GM18519 (cell line): ENCODE data around the gene OS9.
"Not testable (repeated sequence)": the region's sequence is repeated elsewhere in the genome, so short reads cannot be mapped to it uniquely, and the experiment has no call there.

ENCODE experiments used
- ATAC-seq: cut with Tn5 transposase; IDR thresholded peaks from one replicate; pipeline ENCODE4 v1.9.1; 2021; ENCODE audit warnings: mild to moderate bottlenecking, moderate library complexity; ENCODE audit not compliant: unreplicated experiment, low FRiP score

The OS9 gene

GRCh38 chr12:57693659-57694458 lies at the start of gene OS9:
OS9 (plus strand) TSS chr12:57694132; CDS start chr12:57694162, 30 bp downstream.
- peak; percentile 96 for ATAC-seq

- not testable (repeated sequence) for ATAC-seq
These were observed 47.8 kb upstream of the OS9 start for GRCh38 chr12:57645990-57646658.

GRCh38 chr12:57646659-57647049 lies 47.3 kb upstream of the OS9 start:
- not testable (repeated sequence) for ATAC-seq

- ATAC-seq = no peak
These were observed 39.9 kb upstream of the OS9 start for GRCh38 chr12:57654042-57654441.

GRCh38 chr12:57655541-57656240 lies 38.2 kb upstream of the OS9 start:
- ATAC-seq = no peak

GRCh38 chr12:57656408-57656807 lies 37.5 kb upstream of the OS9 start:
- not testable (repeated sequence) for ATAC-seq

GRCh38 chr12:57657744-57658143 lies 36.2 kb upstream of the OS9 start:
- no peak for ATAC-seq

GRCh38 chr12:57658890-57659289 lies 35.0 kb upstream of the OS9 start:
- no peak for ATAC-seq

GRCh38 chr12:57661376-57661775 lies 32.6 kb upstream of the OS9 start:
- no peak for ATAC-seq

GRCh38 chr12:57665066-57665820 lies 28.7 kb upstream of the OS9 start:
- ATAC-seq = not testable (repeated sequence)

GRCh38 chr12:57666897-57667296 lies 27.0 kb upstream of the OS9 start:
- no peak for ATAC-seq

GRCh38 chr12:57669691-57670090 lies 24.2 kb upstream of the OS9 start:
- not testable (repeated sequence) for ATAC-seq

GRCh38 chr12:57671811-57672210 lies 22.1 kb upstream of the OS9 start:
- not testable (repeated sequence) for ATAC-seq

GRCh38 chr12:57672801-57673200 lies 21.1 kb upstream of the OS9 start:
- ATAC-seq = no peak

- ATAC-seq = no peak
These were observed 19.2 kb upstream of the OS9 start for GRCh38 chr12:57674691-57675090.

GRCh38 chr12:57677947-57678346 lies 16.0 kb upstream of the OS9 start:
- not testable (repeated sequence) for ATAC-seq

GRCh38 chr12:57679697-57680096 lies 14.2 kb upstream of the OS9 start:
- ATAC-seq = no peak

GRCh38 chr12:57687862-57688261 lies 6.1 kb upstream of the OS9 start:
- ATAC-seq = no peak

GRCh38 chr12:57688931-57689330 lies 5.0 kb upstream of the OS9 start:
- no peak for ATAC-seq

GRCh38 chr12:57692500-57692899 lies 1.4 kb upstream of the OS9 start:
- ATAC-seq = no peak

GRCh38 chr12:57693317-57693658 lies 644 bp upstream of the OS9 start:
- ATAC-seq = no peak
